ENCODE data around the gene OTUD1.

Gene OTUD1

DNA sequence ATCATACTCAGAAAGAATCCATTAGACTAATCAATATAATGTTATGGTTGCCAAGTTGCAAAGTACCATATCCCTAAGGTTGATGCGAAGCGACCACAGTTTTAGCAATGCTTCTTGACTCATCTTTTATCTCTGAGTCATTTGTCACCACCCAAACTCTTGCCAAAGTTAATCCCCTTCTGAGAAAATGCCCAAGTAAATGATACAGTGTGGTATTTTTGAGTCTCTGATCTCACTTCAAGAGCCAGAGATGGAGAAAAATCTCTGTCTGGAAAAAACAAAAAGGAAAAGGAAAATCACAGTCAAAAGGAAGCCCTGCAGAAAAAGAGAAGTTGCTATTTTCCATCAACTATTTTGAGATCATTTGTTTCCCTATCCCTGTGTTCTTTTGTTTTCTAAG lies 26.7 kb upstream of the OTUD1 start:
- Histone ChIP-seq H3K9me2 (ENCODE audit: low read depth, low read length) (no peaks in the 10 kb centered on the region), H3K27ac (ENCODE audit: low read depth, low read length, poor library complexity, severe bottlenecking) (no peak overlapping the region), H3K4me1 (ENCODE audit: insufficient read depth, low read length, severe bottlenecking) (no peaks in the 10 kb centered on the region), H3K36me3 (ENCODE audit: insufficient read depth, low read length) (no peaks in the 10 kb centered on the region), H3K4me3 (ENCODE audit: low read depth, low read length, poor library complexity, severe bottlenecking) (no peak overlapping the region), H3K9me3 (ENCODE audit: low read length) (no peaks in the 10 kb centered on the region), H3K4me2 (ENCODE audit: low read length) (no peak overlapping the region), H3F3A (ENCODE audit: insufficient read depth, low read length) (no peaks in the 10 kb centered on the region), H4K20me1 (ENCODE audit: insufficient read depth, low read length) (no peaks in the 10 kb centered on the region), H3K9ac (ENCODE audit: low read length) (no peak overlapping the region), H3K27me3 (ENCODE audit: insufficient read depth, low read length) (no peaks in the 10 kb centered on the region), H2AFZ (ENCODE audit: low read length) (no peak overlapping the region), H3K79me2 (ENCODE audit: insufficient read depth, low read length) (no peaks in the 10 kb centered on the region)
- TF ChIP-seq EZH2 (IDR thresholded peaks at IDR 0.05; ENCODE audit: borderline replicate concordance, low read length) (no peak), CTCF (IDR thresholded peaks at IDR 0.05; ENCODE audit: low read length) (no peak)

DNA sequence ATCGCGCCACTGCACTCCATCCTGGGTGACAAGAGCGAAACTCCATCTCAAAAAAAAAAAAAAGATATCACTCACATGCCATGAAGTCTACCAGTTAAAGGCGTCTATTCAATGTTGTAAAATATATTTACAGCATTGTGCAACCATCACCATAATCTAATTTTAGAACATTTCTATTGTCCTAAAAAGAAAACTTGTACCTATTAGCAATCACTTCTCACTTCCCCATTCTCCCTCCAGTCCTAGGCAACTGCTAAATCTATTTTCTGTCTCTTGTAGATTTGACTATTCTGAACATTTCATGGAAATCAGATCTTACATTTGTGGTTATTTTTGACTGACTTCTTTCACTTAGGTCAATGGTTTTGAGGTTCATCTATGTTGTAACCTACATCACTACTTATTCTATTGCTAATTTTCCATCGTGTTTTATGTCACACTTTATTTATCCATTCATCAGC lies 25.2 kb upstream of the OTUD1 start:
- no peaks in the 10 kb centered on the region for H3K9me2 ChIP-seq (ENCODE audit: low read depth, low read length)
- H2AFZ ChIP-seq (ENCODE audit: low read length): no peak overlapping the region
- H3K9me3 ChIP-seq (ENCODE audit: low read length): no peaks in the 10 kb centered on the region
- H4K20me1 ChIP-seq (ENCODE audit: insufficient read depth, low read length): no peaks in the 10 kb centered on the region
- no peak overlapping the region for H3K27ac ChIP-seq (ENCODE audit: low read depth, low read length, poor library complexity, severe bottlenecking)
- H3K9ac ChIP-seq (ENCODE audit: low read length): no peak overlapping the region
- no peaks in the 10 kb centered on the region for H3K79me2 ChIP-seq (ENCODE audit: insufficient read depth, low read length)
- no peaks in the 10 kb centered on the region for H3F3A ChIP-seq (ENCODE audit: insufficient read depth, low read length)
- no peaks in the 10 kb centered on the region for H3K27me3 ChIP-seq (ENCODE audit: insufficient read depth, low read length)
- H3K36me3 ChIP-seq (ENCODE audit: insufficient read depth, low read length): no peaks in the 10 kb centered on the region
- no peak overlapping the region for H3K4me3 ChIP-seq (ENCODE audit: low read depth, low read length, poor library complexity, severe bottlenecking)
- H3K4me1 ChIP-seq (ENCODE audit: insufficient read depth, low read length, severe bottlenecking): no peaks in the 10 kb centered on the region
- TF ChIP-seq CTCF (IDR thresholded peaks at IDR 0.05; ENCODE audit: low read length) (no peak), EZH2 (IDR thresholded peaks at IDR 0.05; ENCODE audit: borderline replicate concordance, low read length) (no peak)
- no peak overlapping the region for H3K4me2 ChIP-seq (ENCODE audit: low read length)

GRCh38 chr10:23414658-23415057 lies 24.2 kb upstream of the OTUD1 start:
- Histone ChIP-seq H3K27ac (ENCODE audit: low read depth, low read length, poor library complexity, severe bottlenecking) (no peak overlapping the region), H3K4me1 (ENCODE audit: insufficient read depth, low read length, severe bottlenecking) (no peaks in the 10 kb centered on the region), H3F3A (ENCODE audit: insufficient read depth, low read length) (no peaks in the 10 kb centered on the region), H3K9me3 (ENCODE audit: low read length) (no peaks in the 10 kb centered on the region), H3K4me2 (ENCODE audit: low read length) (no peak overlapping the region), H3K9me2 (ENCODE audit: low read depth, low read length) (no peaks in the 10 kb centered on the region), H3K79me2 (ENCODE audit: insufficient read depth, low read length) (no peaks in the 10 kb centered on the region), H3K27me3 (ENCODE audit: insufficient read depth, low read length) (no peaks in the 10 kb centered on the region), H2AFZ (ENCODE audit: low read length) (no peak overlapping the region), H3K9ac (ENCODE audit: low read length) (no peak overlapping the region), H3K4me3 (ENCODE audit: low read depth, low read length, poor library complexity, severe bottlenecking) (no peak overlapping the region), H3K36me3 (ENCODE audit: insufficient read depth, low read length) (no peaks in the 10 kb centered on the region), H4K20me1 (ENCODE audit: insufficient read depth, low read length) (no peaks in the 10 kb centered on the region)
- TF ChIP-seq CTCF (IDR thresholded peaks at IDR 0.05; ENCODE audit: low read length) (no peak), EZH2 (IDR thresholded peaks at IDR 0.05; ENCODE audit: borderline replicate concordance, low read length) (no peak)

Measured in OCI-LY1 (cell line).